ENCODE measurements around the gene KRT6A.
"Not testable (repeated sequence)": the region's sequence is repeated elsewhere in the genome, so short reads cannot be mapped to it uniquely, and the experiment has no call there.

KRT6A gene

GRCh38 chr12:52499806-52500560, 6.9 kb upstream of the KRT6A start:
- no peak for DNase-seq

- no peak for DNase-seq
Observed at GRCh38 chr12:52498946-52499345, 5.9 kb upstream of the KRT6A start.

GRCh38 chr12:52497975-52498374, 4.9 kb upstream of the KRT6A start:
- DNase-seq, result no peak

GRCh38 chr12:52496590-52497071, 3.6 kb upstream of the KRT6A start:
- DNase-seq, result no peak

- DNase-seq, result no peak
Observed at GRCh38 chr12:52496054-52496453, 3.0 kb upstream of the KRT6A start.

GRCh38 chr12:52495389-52495788, 2.3 kb upstream of the KRT6A start:
- peak; percentile 37 for DNase-seq

- no peak for DNase-seq
Observed at GRCh38 chr12:52494518-52494917, 1.5 kb upstream of the KRT6A start.

GRCh38 chr12:52494100-52494499, 1.0 kb upstream of the KRT6A start:
- DNase-seq, result no peak

- DNase-seq, result not testable (repeated sequence)
Observed at GRCh38 chr12:52492405-52492804, 652 bp downstream of the KRT6A start.

GRCh38 chr12:52491495-52491894, 1.6 kb downstream of the KRT6A start:
- not testable (repeated sequence) for DNase-seq

- no peak for DNase-seq
Observed at GRCh38 chr12:52488736-52489135, 4.3 kb downstream of the KRT6A start.

- not testable (repeated sequence) for DNase-seq
Observed at GRCh38 chr12:52487744-52488443, 5.2 kb downstream of the KRT6A start.

GRCh38 chr12:52487211-52487610, 5.8 kb downstream of the KRT6A start:
- DNase-seq, result no peak

GRCh38 chr12:52486166-52487105, 6.6 kb downstream of the KRT6A start:
- DNase-seq, result no peak

GRCh38 chr12:52480073-52480472, 13.0 kb downstream of the KRT6A start:
- DNase-seq, result no peak

- no peak for DNase-seq
Observed at GRCh38 chr12:52477651-52478050, 15.4 kb downstream of the KRT6A start.

GRCh38 chr12:52474212-52474611, 18.8 kb downstream of the KRT6A start:
- DNase-seq, result no peak

GRCh38 chr12:52473768-52474167, 19.3 kb downstream of the KRT6A start, which contains the start of gene KRT6C:
KRT6C (minus strand) TSS chr12:52473805; CDS start chr12:52473737, 68 bp downstream.
- no peak for DNase-seq

GRCh38 chr12:52469853-52470252, 23.2 kb downstream of the KRT6A start:
- DNase-seq, result no peak

- no peak for DNase-seq
Observed at GRCh38 chr12:52464897-52465296, 28.2 kb downstream of the KRT6A start.

- DNase-seq, result no peak
Observed at GRCh38 chr12:52461693-52462092, 31.4 kb downstream of the KRT6A start.

- DNase-seq, result no peak
Observed at GRCh38 chr12:52458861-52459260, 34.2 kb downstream of the KRT6A start.

- DNase-seq, result peak; percentile 13
Observed at GRCh38 chr12:52455821-52456220, 37.2 kb downstream of the KRT6A start.
